ENCODE measurements around the gene EHBP1L1.

GRCh38 chr11:65606876-65607613 lies 31.2 kb downstream of the EHBP1L1 start:
- no peak for TF ChIP-seq POLR2A (IDR thresholded peaks at IDR 0.05; ENCODE audit: low read depth, low read length)
- TF ChIP-seq SPI1 (IDR thresholded peaks at IDR 0.05; ENCODE audit: low read depth, low read length), result no peak
- TF ChIP-seq POLR2AphosphoS5 (IDR thresholded peaks at IDR 0.05; ENCODE audit: low read depth, low read length), result no peak
- no peak for TF ChIP-seq TAF1 (IDR thresholded peaks at IDR 0.05; ENCODE audit: low read depth, low read length)
- TF ChIP-seq POU2F2 (IDR thresholded peaks at IDR 0.05; ENCODE audit: low read depth, low read length), result no peak
- TF ChIP-seq PAX5 (IDR thresholded peaks at IDR 0.05; ENCODE audit: insufficient read depth, low read length, severe bottlenecking), result no peak

Data from GM12891 (cell line).